GM12878 (cell line): ENCODE results near the gene TACC2. TPM values are rescaled to one million over a fixed set of nuclear protein-coding genes. Genes with fewer than 3 reads are reported as not detected.

Experiments
- ATAC-seq: fragments of 200-7000 bp; cut with Tn5 transposase; 3 replicates; pipeline ENCODE4 v1.9.1; 2020; ENCODE audit warnings: mild to moderate bottlenecking, moderate library complexity
- BruUV-seq: library from RNA; stranded (reverse); fragments of 400-500 nt; replicated peaks from 2 replicates; lab custom pipeline; 2021; lab: Mats Ljungman, UMichigan
- CTCF ChIA-PET: fragments of 300-600 bp; sonication (Branson Sonifier 250); formaldehyde crosslinking; extraction: SDS; loops from one replicate; lab custom pipeline; 2021; ENCODE audit warnings: inconsistent platforms; lab: Yijun Ruan, JAX
- POLR2A ChIA-PET: fragments of 350-600 bp; formaldehyde crosslinking; extraction: SDS; loops from one replicate; lab custom pipeline; 2021; ENCODE audit warnings: inconsistent platforms; lab: Charles Lee
- RAD21 ChIA-PET: fragments of 300-600 bp; sonication (Branson Sonifier 250); formaldehyde crosslinking; loops from one replicate; lab custom pipeline; 2023; ENCODE audit warnings: antibody characterized with exemption; ENCODE audit not compliant: unreplicated experiment; lab: Charles Lee
- SMC1A ChIA-PET: fragments of 300-600 bp; sonication (Branson Sonifier 250); formaldehyde crosslinking; loops from one replicate; lab custom pipeline; 2023; ENCODE audit not compliant: unreplicated experiment, uncharacterized antibody; lab: Charles Lee
- DNase-seq: peaks from one replicate; pipeline ENCODE4 v3.0.0-alpha.2; 2011; ENCODE audit warnings: low read depth, low spot score
- FAIRE-seq: peaks from 3 replicates; lab custom pipeline; 2011; peaks lifted over from hg19 to GRCh38; lab: Jason Lieb, UNC
- H2AFZ ChIP-seq: 2 replicates; pipeline ENCODE4 v1.6.0; 2011; ENCODE audit warnings: low read depth, low read length, control low read depth; ENCODE audit not compliant: control insufficient read depth
- H3K27ac ChIP-seq: 2 replicates; pipeline ENCODE4 v1.5.1; 2011; ENCODE audit warnings: control low read depth; ENCODE audit not compliant: control insufficient read depth, insufficient read depth
- H3K27me3 ChIP-seq, 2 experiments: replicated peaks in 1 of 2; 2 replicates each; pipeline versions ENCODE4 v1.6.0 to v1.6.1; 2011; ENCODE audit warnings: low read length in 1 of 2; ENCODE audit not compliant: control insufficient read depth in 2 of 2, insufficient read depth in 2 of 2
- H3K36me3 ChIP-seq, 2 experiments: 2 replicates each; pipeline ENCODE4 v1.5.1; 2011; ENCODE audit warnings: low read length in 1 of 2; ENCODE audit not compliant: control insufficient read depth in 2 of 2, insufficient read depth in 2 of 2
- H3K4me1 ChIP-seq: 2 replicates; pipeline ENCODE4 v1.6.1; 2011; ENCODE audit warnings: mild to moderate bottlenecking, low read length, moderate library complexity, mixed read lengths; ENCODE audit not compliant: control insufficient read depth, insufficient read depth
- H3K4me2 ChIP-seq: 2 replicates; pipeline ENCODE4 v1.6.0; 2011; ENCODE audit warnings: control low read depth; ENCODE audit not compliant: control insufficient read depth, insufficient read depth
- H3K4me3 ChIP-seq: fragments of 200-600 bp; sonication (generic); 2 replicates; pipeline ENCODE4 v1.5.1; 2016
- H3K79me2 ChIP-seq: 2 replicates; pipeline ENCODE4 v1.6.0; 2011; ENCODE audit warnings: low read length; ENCODE audit not compliant: control insufficient read depth, insufficient read depth
- H3K9ac ChIP-seq: 2 replicates; pipeline ENCODE4 v1.8.0; 2011; ENCODE audit warnings: low read length, control low read depth, mixed read lengths; ENCODE audit not compliant: control insufficient read depth, insufficient read depth
- H3K9me3 ChIP-seq: replicated peaks from 3 replicates; pipeline ENCODE4 v1.5.1; 2011; ENCODE audit warnings: mild to moderate bottlenecking, low read length; ENCODE audit not compliant: control insufficient read depth, insufficient read depth
- H4K20me1 ChIP-seq: 2 replicates; pipeline ENCODE4 v1.6.0; 2011; ENCODE audit not compliant: control insufficient read depth, insufficient read depth
- ATF2 ChIP-seq: IDR thresholded peaks from 2 replicates; pipeline ENCODE4 v1.6.1; 2012; ENCODE audit warnings: low read length, inconsistent platforms
- CEBPZ ChIP-seq: fragments of 150-350 bp; IDR thresholded peaks from 2 replicates; pipeline ENCODE4 v1.6.1; 2016; ENCODE audit warnings: low read depth, low read length
- CREB1 ChIP-seq: IDR thresholded peaks from 2 replicates; pipeline ENCODE4 v1.6.1; 2012; ENCODE audit warnings: low read depth, mild to moderate bottlenecking, inconsistent platforms
- E2F4 ChIP-seq: IDR thresholded peaks from 2 replicates; pipeline ENCODE4 v1.6.1; 2012; ENCODE audit warnings: low read depth, low read length, improper control_type of control experiment
- EED ChIP-seq: sonication (generic); IDR thresholded peaks from 2 replicates; pipeline ENCODE4 v1.6.1; 2016; ENCODE audit warnings: antibody characterized with exemption, low read depth
- IKZF2 ChIP-seq, 2 experiments: fragments of 450-650 bp; IDR thresholded peaks; 2 replicates each; pipeline ENCODE4 v1.6.1; 2017; ENCODE audit warnings: mild to moderate bottlenecking in 2 of 2, moderate library complexity in 2 of 2
- JUNB ChIP-seq: IDR thresholded peaks from 2 replicates; pipeline ENCODE4 v1.6.1; 2016; ENCODE audit warnings: antibody characterized with exemption, mild to moderate bottlenecking
- MYC ChIP-seq: IDR thresholded peaks from 2 replicates; pipeline ENCODE4 v1.6.1; 2011; ENCODE audit warnings: mild to moderate bottlenecking, low read length, moderate library complexity, inconsistent platforms; ENCODE audit not compliant: insufficient read depth, insufficient replicate concordance, insufficient read length, severe bottlenecking
- NFIC ChIP-seq: IDR thresholded peaks from 2 replicates; pipeline ENCODE4 v1.6.1; 2012; ENCODE audit warnings: low read depth, mild to moderate bottlenecking, inconsistent platforms, low read length, moderate library complexity
- REST ChIP-seq: IDR thresholded peaks from 2 replicates; pipeline ENCODE4 v1.6.1; 2012; ENCODE audit warnings: mild to moderate bottlenecking, low read depth, low read length
- RUNX3 ChIP-seq: IDR thresholded peaks from 2 replicates; pipeline ENCODE4 v1.6.1; 2012; ENCODE audit warnings: low read length, inconsistent platforms
- SUZ12 ChIP-seq: fragments of 200-600 bp; sonication (generic); IDR thresholded peaks from one replicate; pipeline ENCODE4 v1.6.1; 2018; ENCODE audit warnings: antibody characterized with exemption, mild to moderate bottlenecking; ENCODE audit not compliant: unreplicated experiment
- ZSCAN29 ChIP-seq: fragments of 450-650 bp; IDR thresholded peaks from 2 replicates; pipeline ENCODE4 v1.6.1; 2017; ENCODE audit warnings: mild to moderate bottlenecking, moderate library complexity
- WGBS: methylation state at CpG from one replicate; pipeline ENCODE4 v1.1.6; 2016; ENCODE audit warnings: low lambda C conversion rate; ENCODE audit not compliant: insufficient replicate concordance, insufficient coverage; ENCODE audit errors: missing lambda C conversion rate; 5-methylcytosine and 5-hydroxymethylcytosine counted together
- in situ Hi-C: fragments of 300-500 bp; cut with MboI; formaldehyde crosslinking; loops from 9 replicates; pipeline ENCODE4 v1.14.3; 2018; ENCODE audit warnings: mixed read lengths
- intact Hi-C: fragments of 100-400 bp; cut with micrococcal nuclease; formaldehyde crosslinking; loops from one replicate; pipeline ENCODE4 v1.14.2; 2022; ENCODE audit not compliant: unreplicated experiment
- polyA plus RNA-seq, 11 experiments: library from polyadenylated mRNA; depleted of rRNA in 4 of 11; unstranded in 6 of 11; stranded (reverse) in 5 of 11; fragments of >200 nt; fragmentation: Nextera tagmentation in 4 of 11; fragmentation: Illumina TruSeq in 1 of 11; extraction: Ambion mirVana in 4 of 11; extraction: Trizol in 1 of 11; gene quantifications; 1 replicate in 1 of 11; 2 replicates in 10 of 11; pipeline versions ENCODE4 v1.2.1 to v1.2.3, GENCODE V29; 2011 to 2016; ENCODE audit warnings: inconsistent platforms in 2 of 11, missing spikeins in 2 of 11, low read depth in 1 of 11
- total RNA-seq, 4 experiments: library from RNA; depleted of rRNA in 3 of 4; stranded (reverse); fragments of >200 nt in 3 of 4; fragmentation: Illumina TruSeq in 1 of 4; extraction: Trizol in 1 of 4; gene quantifications; 2 replicates each; pipeline versions ENCODE4 v1.2.1 to v1.2.3, GENCODE V29; 2013 to 2021

TACC2 gene
- total and polyA plus RNA-seq, 10 of the 15 experiments (the other 5 are each of a cell fraction or from before 2014, with no cell fraction given): 0.07 to 0.64 (median 0.13) TPM; not detected in 5

DNA sequence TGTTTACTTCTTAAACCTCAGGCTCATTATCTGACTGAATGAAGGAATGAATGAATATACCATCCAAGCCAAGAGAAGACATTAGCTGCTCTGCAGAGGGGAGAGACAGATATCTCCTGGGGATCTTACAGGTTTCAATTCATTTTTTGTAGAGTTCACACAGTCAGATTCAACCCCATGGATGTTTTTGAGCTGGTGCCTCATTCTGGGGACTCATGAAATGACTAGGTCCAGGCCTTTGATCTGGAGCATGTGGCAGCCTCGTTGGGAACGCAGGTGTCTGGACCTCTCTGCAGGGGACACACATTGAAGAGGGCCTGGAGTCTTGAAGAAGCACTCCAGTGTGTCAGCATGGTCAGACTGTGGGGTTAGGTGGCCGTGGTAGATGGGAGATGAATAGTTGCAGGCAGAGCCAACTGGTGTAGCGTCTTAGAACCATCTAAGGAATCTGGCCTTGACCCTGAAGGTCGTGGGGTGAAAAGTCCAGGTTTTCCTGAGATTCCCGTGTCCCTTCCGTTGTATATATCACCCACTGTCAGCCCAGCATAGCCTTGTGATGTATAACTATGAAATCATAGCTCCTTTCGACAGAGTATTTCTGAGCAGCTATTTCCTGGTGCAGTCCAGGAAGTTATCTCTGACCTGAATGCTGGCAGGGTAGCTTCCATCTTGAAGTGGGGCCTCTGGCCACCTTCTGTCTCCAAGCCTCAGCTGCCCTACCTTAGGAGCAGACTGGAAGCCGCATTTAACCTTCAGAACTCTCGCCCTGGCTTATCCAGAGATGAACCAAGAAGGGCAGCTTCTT lies 304.4 kb downstream of the TACC2 start:
- H3K36me3 ChIP-seq: no peaks in the 10 kb centered on the region
- WGBS: 6% methylated on average over 10 of the region's 10 CpGs
- no peak overlapping the region for H3K9ac ChIP-seq
- H3K9me3 ChIP-seq: no peaks in the 10 kb centered on the region; the same call in 2 of the 3 replicates
- no peak for DNase-seq
- no peak overlapping the region for H2AFZ ChIP-seq
- H3K27ac ChIP-seq: no peak overlapping the region
- RAD21 ChIA-PET: no interaction called here
- no peak overlapping the region for H3K4me3 ChIP-seq
- POLR2A ChIA-PET: no interaction called here
- in situ Hi-C loops (no loop called here), intact Hi-C loops (no loop called here)
- peaks cover 0 to 4% of the 10 kb centered on the region in 2 experiments; a peak in 2 of 4 replicates for H3K27me3 ChIP-seq
- H3K79me2 ChIP-seq: no peaks in the 10 kb centered on the region
- peaks cover 5% of the 10 kb centered on the region for H3K4me1 ChIP-seq
- no peak for FAIRE-seq
- CTCF ChIA-PET: interaction anchor here (1.7 to 2.2 kb wide), 2 partner anchors 141 to 142 kb away, joined by 6 to 9 read pairs; no protein-coding TSS in a partner anchor
- no peak overlapping the region for H3K4me2 ChIP-seq
- SMC1A ChIA-PET: interaction anchor here (0.9 to 2.7 kb wide), 2 partner anchors 26 to 142 kb away, joined by 3 to 12 read pairs; no protein-coding TSS in a partner anchor
- no peak for ATAC-seq
- no peaks in the 10 kb centered on the region for H4K20me1 ChIP-seq
- BruUV-seq: no TSS peak
- TF ChIP-seq EED: peak; percentile 22; the same call in 1 of the 2 replicates
- TF ChIP-seq NFIC: peak; percentile 60
- TF ChIP-seq ATF2: 0 out of 2 replicates have a peak, but pooled peaks have one; percentile 22
- TF ChIP-seq E2F4: no peak
- no peak for TF ChIP-seq SUZ12
- peak; percentile 84 for TF ChIP-seq JUNB
- TF ChIP-seq IKZF2 (IDR thresholded peaks at IDR 0.05): 0 out of 4 replicates have a peak, but pooled peaks have one; percentile 9 to 18
- TF ChIP-seq REST: no peak
- TF ChIP-seq ZSCAN29: no peak
- no peak for TF ChIP-seq MYC
- TF ChIP-seq CEBPZ: no peak
- peak; percentile 63 for TF ChIP-seq RUNX3
- TF ChIP-seq CREB1: no peak
